ENCODE measurements around the gene ITGA6. TPM values are rescaled to one million over a fixed set of nuclear protein-coding genes. Genes with fewer than 3 reads are reported as not detected.

ITGA6 gene
- total RNA-seq, 4 donors from 2014 or later, result 201 to 357 (median 225) TPM

DNA sequence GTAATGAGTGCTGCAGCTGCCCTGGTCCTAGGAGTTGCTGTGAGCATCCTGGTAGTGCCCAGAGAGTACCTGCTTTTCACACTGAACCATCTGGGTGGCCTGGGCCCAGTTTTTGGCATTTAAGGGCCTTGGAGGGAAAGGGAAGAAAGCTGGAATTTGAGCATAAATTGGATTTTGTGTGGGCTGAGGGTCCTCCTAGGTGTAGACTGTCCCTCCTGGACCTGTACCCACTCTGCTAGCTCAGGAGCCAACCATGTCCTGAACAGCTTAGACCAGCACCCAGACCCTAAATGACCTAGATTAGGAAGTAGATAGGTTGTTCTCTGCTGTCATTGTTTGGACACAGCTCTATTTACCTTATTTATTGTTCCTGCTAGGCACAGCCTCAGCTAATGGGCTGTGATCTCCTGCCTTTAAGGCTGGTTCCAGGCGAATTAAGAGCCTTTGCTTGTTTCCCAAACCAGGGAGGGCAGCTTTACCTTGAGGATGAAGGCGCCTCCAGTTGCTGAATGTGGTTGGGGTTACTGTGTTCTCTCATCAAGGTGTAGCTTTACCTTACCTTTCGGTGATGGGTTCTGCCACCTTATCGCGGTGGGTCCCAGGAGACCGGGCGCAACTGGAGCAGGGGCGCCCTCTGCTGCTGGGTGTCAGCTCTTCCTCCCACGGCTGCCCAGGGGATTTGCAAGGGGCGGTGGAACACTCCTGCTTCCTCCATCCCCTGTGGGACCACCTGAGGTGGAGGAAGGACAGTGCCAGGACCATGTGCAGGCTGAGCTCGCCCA lies 34.4 kb downstream of the ITGA6 start:
- Histone ChIP-seq H3K27ac (peak overlapping the region; percentile 37 to 75 (median 63)), H3K36me3 (peaks cover 0 to 10% (median 0%) of the 10 kb centered on the region in 3 donors), H3K4me3 (peak overlapping the region in 2 of 4 donors; percentile 9 to 12), H3K27me3 (no peaks in the 10 kb centered on the region), H3K9me3 (no peaks in the 10 kb centered on the region), H3K4me1 (peaks cover 5 to 51% (median 24%) of the 10 kb centered on the region in 4 donors)
- TF ChIP-seq, protein P1, sequence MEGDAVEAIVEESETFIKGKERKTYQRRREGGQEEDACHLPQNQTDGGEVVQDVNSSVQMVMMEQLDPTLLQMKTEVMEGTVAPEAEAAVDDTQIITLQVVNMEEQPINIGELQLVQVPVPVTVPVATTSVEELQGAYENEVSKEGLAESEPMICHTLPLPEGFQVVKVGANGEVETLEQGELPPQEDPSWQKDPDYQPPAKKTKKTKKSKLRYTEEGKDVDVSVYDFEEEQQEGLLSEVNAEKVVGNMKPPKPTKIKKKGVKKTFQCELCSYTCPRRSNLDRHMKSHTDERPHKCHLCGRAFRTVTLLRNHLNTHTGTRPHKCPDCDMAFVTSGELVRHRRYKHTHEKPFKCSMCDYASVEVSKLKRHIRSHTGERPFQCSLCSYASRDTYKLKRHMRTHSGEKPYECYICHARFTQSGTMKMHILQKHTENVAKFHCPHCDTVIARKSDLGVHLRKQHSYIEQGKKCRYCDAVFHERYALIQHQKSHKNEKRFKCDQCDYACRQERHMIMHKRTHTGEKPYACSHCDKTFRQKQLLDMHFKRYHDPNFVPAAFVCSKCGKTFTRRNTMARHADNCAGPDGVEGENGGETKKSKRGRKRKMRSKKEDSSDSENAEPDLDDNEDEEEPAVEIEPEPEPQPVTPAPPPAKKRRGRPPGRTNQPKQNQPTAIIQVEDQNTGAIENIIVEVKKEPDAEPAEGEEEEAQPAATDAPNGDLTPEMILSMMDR (IDR thresholded peaks at IDR 0.05), result peak; percentile 40 to 91 (median 79)
- peak in 1 of 2 donors; percentile 9 for TF ChIP-seq POLR2A (IDR thresholded peaks at IDR 0.05)
- DNase-seq, result peak; percentile 70 to 88 (median 87)

DNA sequence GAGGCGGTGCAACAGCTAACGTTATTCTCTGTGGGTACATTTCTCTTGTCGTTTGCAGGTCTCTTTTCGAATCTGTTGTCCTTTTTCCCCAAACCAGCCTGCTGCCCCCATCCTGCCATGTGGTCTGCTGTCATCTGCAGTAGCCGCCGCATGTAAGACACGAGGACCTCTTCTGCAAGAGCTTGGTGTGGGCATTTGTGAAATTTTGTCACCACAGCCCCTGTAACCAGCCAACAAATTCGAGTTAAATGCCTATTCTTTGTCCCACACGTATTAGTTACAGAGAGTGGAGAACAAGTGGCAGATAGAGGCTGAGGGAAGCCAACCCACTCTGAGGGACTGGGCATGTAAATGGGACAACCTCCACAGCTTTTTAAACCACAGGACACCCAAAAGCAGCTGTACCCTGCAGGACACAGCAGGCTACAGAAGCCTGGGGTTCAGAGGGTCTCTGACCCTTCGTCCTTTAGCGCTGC lies 35.0 kb downstream of the ITGA6 start:
- H3K4me1 ChIP-seq, result peaks cover 5 to 51% (median 24%) of the 10 kb centered on the region in 4 donors
- H3K36me3 ChIP-seq, result peaks cover 0 to 13% (median 0%) of the 10 kb centered on the region in 3 donors
- H3K27me3 ChIP-seq, result no peaks in the 10 kb centered on the region
- H3K4me3 ChIP-seq, result peak overlapping the region in 2 of 4 donors; percentile 9 to 12
- no peaks in the 10 kb centered on the region for H3K9me3 ChIP-seq
- peak overlapping the region; percentile 37 to 75 (median 63) for H3K27ac ChIP-seq
- TF ChIP-seq POLR2A (IDR thresholded peaks at IDR 0.05), result no peak
- TF ChIP-seq, protein P1 (IDR thresholded peaks at IDR 0.05), result no peak
- DNase-seq, result no peak

GRCh38 chr2:172462849-172463381 lies 35.5 kb downstream of the ITGA6 start:
- no peak for TF ChIP-seq POLR2A (IDR thresholded peaks at IDR 0.05)
- TF ChIP-seq, protein P1 (IDR thresholded peaks at IDR 0.05), result no peak
- Histone ChIP-seq H3K27me3 (no peaks in the 10 kb centered on the region), H3K9me3 (no peaks in the 10 kb centered on the region), H3K4me1 (peaks cover 5 to 51% (median 24%) of the 10 kb centered on the region in 4 donors), H3K27ac (peak overlapping the region; percentile 29 to 75 (median 63)), H3K36me3 (peaks cover 0 to 15% (median 0%) of the 10 kb centered on the region in 3 donors), H3K4me3 (peak overlapping the region in 2 of 4 donors; percentile 9 to 12)
- peak in 2 of 3 donors; percentile 64 to 73 for DNase-seq

DNA sequence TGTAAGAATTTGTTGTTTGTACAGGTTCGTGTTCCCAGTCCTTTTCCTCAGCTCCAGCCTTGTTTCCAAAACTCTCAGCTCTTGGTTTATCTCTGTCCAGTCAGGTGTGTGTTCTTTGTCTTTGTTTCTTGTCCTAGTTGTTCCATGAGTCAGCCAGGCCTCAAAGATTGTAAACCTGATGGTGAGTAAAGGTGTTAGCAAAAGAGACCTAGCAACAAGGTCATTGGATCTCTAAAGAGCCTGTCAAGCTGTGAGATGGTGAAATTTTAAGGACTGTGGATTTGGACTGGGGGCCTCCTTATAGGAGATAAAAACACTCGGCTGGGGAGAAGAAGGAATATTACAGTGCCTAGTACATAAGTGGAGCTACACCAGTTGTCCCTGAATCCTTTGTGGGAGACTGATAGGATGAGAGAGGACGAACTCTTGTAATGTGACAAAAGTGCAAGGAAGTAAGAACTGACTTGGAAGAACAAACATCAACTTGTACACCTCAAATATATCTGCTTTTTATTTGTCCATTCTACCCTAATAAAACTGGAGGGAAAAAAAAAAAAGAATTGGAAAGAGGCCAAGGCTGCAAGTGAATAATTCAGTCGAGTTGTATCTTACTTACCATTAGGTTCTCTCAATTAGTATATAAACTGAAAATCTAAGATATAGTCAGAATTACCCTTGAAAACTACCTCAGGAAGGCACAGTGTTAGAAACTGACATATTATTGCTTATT lies 37.2 kb downstream of the ITGA6 start:
- peaks cover 0 to 27% (median 0%) of the 10 kb centered on the region in 3 donors for H3K36me3 ChIP-seq
- H3K9me3 ChIP-seq, result no peaks in the 10 kb centered on the region
- peaks cover 5 to 51% (median 24%) of the 10 kb centered on the region in 4 donors for H3K4me1 ChIP-seq
- no peaks in the 10 kb centered on the region for H3K27me3 ChIP-seq
- H3K27ac ChIP-seq, result peak overlapping the region; percentile 29 to 75 (median 63)
- no peak for DNase-seq
- no peak overlapping the region for H3K4me3 ChIP-seq
- no peak for TF ChIP-seq POLR2A (IDR thresholded peaks at IDR 0.05)
- TF ChIP-seq, protein P1 (IDR thresholded peaks at IDR 0.05), result no peak

Measured in Peyer's patch (tissue), 4 donors.